PFSK-1 (cell line): ENCODE measurements around the gene CYTH3.

Source experiments
- POLR2AphosphoS5 ChIP-seq: IDR thresholded peaks from 2 replicates; pipeline ENCODE4 v1.6.1; 2012; ENCODE audit warnings: low read depth, mild to moderate bottlenecking, control low read depth, low read length, moderate library complexity
- REST ChIP-seq, 2 experiments: IDR thresholded peaks; 2 replicates each; pipeline versions ENCODE4 v1.6.1 to v1.8.0; 2011 to 2012; ENCODE audit warnings: low read depth in 2 of 2, low read length in 2 of 2, control low read depth in 1 of 2, inconsistent platforms in 1 of 2, mild to moderate bottlenecking in 1 of 2, moderate library complexity in 1 of 2; ENCODE audit not compliant: insufficient read depth in 1 of 2
- SIN3A ChIP-seq: IDR thresholded peaks from 2 replicates; pipeline ENCODE4 v1.6.1; 2012; ENCODE audit warnings: mild to moderate bottlenecking, low read length, moderate library complexity, borderline replicate concordance; ENCODE audit not compliant: insufficient read depth
- TAF1 ChIP-seq: IDR thresholded peaks from 2 replicates; pipeline ENCODE4 v1.6.1; 2012; ENCODE audit warnings: low read length, control low read depth, borderline replicate concordance; ENCODE audit not compliant: insufficient read depth

DNA sequence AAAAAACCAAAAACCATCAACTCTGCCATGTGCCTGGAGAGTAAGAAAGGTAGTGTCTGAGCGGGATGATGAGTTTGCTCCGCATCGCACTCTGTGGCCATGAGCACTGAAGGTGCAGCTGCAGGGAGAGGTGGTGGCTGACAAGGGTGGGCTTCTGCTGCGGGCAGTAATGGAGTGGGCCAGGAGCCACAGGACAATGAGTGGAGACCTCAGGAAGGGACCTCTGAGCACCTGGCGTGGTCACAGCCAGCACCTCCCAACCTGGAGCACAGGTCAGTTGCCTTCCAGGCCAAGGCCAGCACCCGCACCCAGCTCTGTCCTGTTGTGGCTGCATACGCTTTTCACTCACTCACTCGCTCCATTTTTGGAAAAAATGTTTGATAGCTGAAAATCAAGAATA lies 125.8 kb downstream of the CYTH3 start:
- no peak for TF ChIP-seq POLR2AphosphoS5
- TF ChIP-seq REST (IDR thresholded peaks at IDR 0.05; ENCODE audit: insufficient read depth in 1 of 2, low read depth in 2 of 2, low read length in 2 of 2), result no peak
- no peak for TF ChIP-seq SIN3A
- no peak for TF ChIP-seq TAF1
